Sigmoid colon (tissue), 4 donors: ENCODE data around the gene ARF6.

ENCODE experiments used
- EP300 ChIP-seq, 4 donors: sonication (generic); formaldehyde crosslinking; IDR thresholded peaks; one replicate each; pipeline ENCODE4 v1.6.1; 2017; ENCODE audit warnings: antibody characterized with exemption in 4 of 4
- POLR2A ChIP-seq, 2 donors: fragments of 450-650 bp; IDR thresholded peaks; one replicate each; pipeline ENCODE4 v1.6.1; 2016; ENCODE audit warnings: antibody characterized with exemption in 2 of 2, mild to moderate bottlenecking in 2 of 2, moderate library complexity in 2 of 2
- TF ChIP-seq, protein P1 (sequence below), 4 experiments: fragments of 450-650 bp in 3 of 4; fragments of 200-600 bp in 1 of 4; IDR thresholded peaks; one replicate each; pipeline ENCODE4 v1.5.1; 2016 to 2019; ENCODE audit warnings: antibody characterized with exemption in 4 of 4, mild to moderate bottlenecking in 3 of 4, moderate library complexity in 2 of 4

GRCh38 chr14:49926803-49927202 lies 33.9 kb downstream of the ARF6 start:
- TF ChIP-seq, protein P1, sequence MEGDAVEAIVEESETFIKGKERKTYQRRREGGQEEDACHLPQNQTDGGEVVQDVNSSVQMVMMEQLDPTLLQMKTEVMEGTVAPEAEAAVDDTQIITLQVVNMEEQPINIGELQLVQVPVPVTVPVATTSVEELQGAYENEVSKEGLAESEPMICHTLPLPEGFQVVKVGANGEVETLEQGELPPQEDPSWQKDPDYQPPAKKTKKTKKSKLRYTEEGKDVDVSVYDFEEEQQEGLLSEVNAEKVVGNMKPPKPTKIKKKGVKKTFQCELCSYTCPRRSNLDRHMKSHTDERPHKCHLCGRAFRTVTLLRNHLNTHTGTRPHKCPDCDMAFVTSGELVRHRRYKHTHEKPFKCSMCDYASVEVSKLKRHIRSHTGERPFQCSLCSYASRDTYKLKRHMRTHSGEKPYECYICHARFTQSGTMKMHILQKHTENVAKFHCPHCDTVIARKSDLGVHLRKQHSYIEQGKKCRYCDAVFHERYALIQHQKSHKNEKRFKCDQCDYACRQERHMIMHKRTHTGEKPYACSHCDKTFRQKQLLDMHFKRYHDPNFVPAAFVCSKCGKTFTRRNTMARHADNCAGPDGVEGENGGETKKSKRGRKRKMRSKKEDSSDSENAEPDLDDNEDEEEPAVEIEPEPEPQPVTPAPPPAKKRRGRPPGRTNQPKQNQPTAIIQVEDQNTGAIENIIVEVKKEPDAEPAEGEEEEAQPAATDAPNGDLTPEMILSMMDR (IDR thresholded peaks at IDR 0.05): no peak
- TF ChIP-seq POLR2A (IDR thresholded peaks at IDR 0.05) (no peak), EP300 (IDR thresholded peaks at IDR 0.05) (no peak)
